Right ventricle myocardium inferior (tissue), 1 donor: ENCODE measurements around the gene MAPK10. TPM values are rescaled to one million over a fixed set of nuclear protein-coding genes. Genes with fewer than 3 reads are reported as not detected.
"Not testable (repeated sequence)": the region's sequence is repeated elsewhere in the genome, so short reads cannot be mapped to it uniquely, and the experiment has no call there.

ENCODE experiments used
- ATAC-seq: fragments of 200-7000 bp; cut with Tn5 transposase; one replicate; pipeline ENCODE4 v1.9.1; 2020; ENCODE audit warnings: mild to moderate bottlenecking, moderate library complexity
- DNase-seq: peaks from one replicate; pipeline ENCODE4 v3.0.0; 2021; ENCODE audit errors: missing footprints
- intact Hi-C: fragments of 100-400 bp; cut with DNase I; formaldehyde crosslinking; loops from one replicate; pipeline ENCODE4 v1.11.0; 2022
- total RNA-seq: library from RNA; stranded (reverse); fragmentation: NEBNext Ultra II Directional; extraction: Animal tissue kit (Norgen Biotek cat#: 25700); gene quantifications from one replicate; pipeline ENCODE4 v1.2.1, GENCODE V29; 2021
- donor health status: DM: no; HTN: yes; CAD: no; lungs with severe emphysema.

MAPK10 gene
- total RNA-seq, 1 donor from 2014 or later = 4.1 TPM

- ATAC-seq (no peak), DNase-seq (no peak)
- intact Hi-C loops = no loop called here
Measured at GRCh38 chr4:86235549-86235948, 124.3 kb downstream of the MAPK10 start.

- DNase-seq = no peak
- intact Hi-C loops = no loop called here
- ATAC-seq = no peak
Measured at GRCh38 chr4:86233681-86234080, 126.2 kb downstream of the MAPK10 start.

GRCh38 chr4:86233090-86233489 lies 126.8 kb downstream of the MAPK10 start:
- DNase-seq = no peak
- no peak for ATAC-seq
- intact Hi-C loops = no loop called here

- intact Hi-C loops = no loop called here
- ATAC-seq = no peak
- no peak for DNase-seq
Measured at GRCh38 chr4:86223472-86223871, 136.4 kb downstream of the MAPK10 start.

GRCh38 chr4:86221002-86221401 lies 138.9 kb downstream of the MAPK10 start:
- DNase-seq = no peak
- intact Hi-C loops = no loop called here
- no peak for ATAC-seq

GRCh38 chr4:86220121-86220520 lies 139.7 kb downstream of the MAPK10 start:
- ATAC-seq (no peak), DNase-seq (no peak)
- intact Hi-C loops = no loop called here

- no peak for ATAC-seq
- no peak for DNase-seq
- intact Hi-C loops = no loop called here
Measured at GRCh38 chr4:86218746-86219473, 140.9 kb downstream of the MAPK10 start.

- DNase-seq (no peak), ATAC-seq (no peak)
- intact Hi-C loops = no loop called here
Measured at GRCh38 chr4:86203176-86203575, 156.7 kb downstream of the MAPK10 start.

GRCh38 chr4:86185659-86186058 lies 174.2 kb downstream of the MAPK10 start:
- intact Hi-C loops = no loop called here
- no peak for DNase-seq
- ATAC-seq = no peak

GRCh38 chr4:86184901-86185285 lies 175.0 kb downstream of the MAPK10 start:
- no peak for DNase-seq
- intact Hi-C loops = no loop called here
- no peak for ATAC-seq

- intact Hi-C loops = no loop called here
- no peak for DNase-seq
- no peak for ATAC-seq
Measured at GRCh38 chr4:86184216-86184900, 175.5 kb downstream of the MAPK10 start.

GRCh38 chr4:86181585-86181984 lies 178.3 kb downstream of the MAPK10 start:
- intact Hi-C loops = no loop called here
- no peak for DNase-seq
- no peak for ATAC-seq

GRCh38 chr4:86178211-86178610 lies 181.6 kb downstream of the MAPK10 start:
- no peak for DNase-seq
- intact Hi-C loops = no loop called here
- ATAC-seq = no peak

- no peak for DNase-seq
Measured at GRCh38 chr4:86174506-86174905, 185.3 kb downstream of the MAPK10 start.

GRCh38 chr4:86168335-86168734 lies 191.5 kb downstream of the MAPK10 start:
- DNase-seq, ATAC-seq, intact Hi-C loops: not testable (repeated sequence)

More at GRCh38 chr4:86174506-86174905, 185.3 kb downstream of the MAPK10 start:
- intact Hi-C loops = no loop called here
- ATAC-seq = no peak

GRCh38 chr4:86160426-86160825 lies 199.4 kb downstream of the MAPK10 start:
- ATAC-seq = no peak
- intact Hi-C loops = no loop called here
- DNase-seq = no peak

GRCh38 chr4:86159216-86159615 lies 200.6 kb downstream of the MAPK10 start:
- DNase-seq (no peak), ATAC-seq (no peak)
- intact Hi-C loops = no loop called here

- intact Hi-C loops = no loop called here
- DNase-seq (no peak), ATAC-seq (no peak)
Measured at GRCh38 chr4:86156531-86156930, 203.3 kb downstream of the MAPK10 start.

- no peak for ATAC-seq
- DNase-seq = no peak
- intact Hi-C loops = no loop called here
Measured at GRCh38 chr4:86155766-86156165, 204.1 kb downstream of the MAPK10 start.

- no peak for ATAC-seq
- intact Hi-C loops = no loop called here
- no peak for DNase-seq
Measured at GRCh38 chr4:86152454-86152853, 207.4 kb downstream of the MAPK10 start.

- intact Hi-C loops = no loop called here
- DNase-seq (no peak), ATAC-seq (no peak)
Measured at GRCh38 chr4:86151196-86151595, 208.7 kb downstream of the MAPK10 start.
